Hepatocyte (in vitro differentiated cells): ENCODE results near the gene MED13L. TPM values are rescaled to one million over a fixed set of nuclear protein-coding genes. Genes with fewer than 3 reads are reported as not detected.

Experiments used
- DNase-seq: peaks from one replicate; pipeline ENCODE4 v3.0.0-alpha.2; 2016; ENCODE audit warnings: low spot score
- H2AFZ ChIP-seq: fragments of 200-600 bp; sonication (generic); 2 replicates; pipeline ENCODE4 v1.6.0; 2016; ENCODE audit warnings: antibody characterized with exemption, mild to moderate bottlenecking
- H3K27ac ChIP-seq: fragments of 200-600 bp; sonication (generic); 2 replicates; pipeline ENCODE4 v1.5.1; 2016; ENCODE audit warnings: mild to moderate bottlenecking
- H3K27me3 ChIP-seq: fragments of 200-600 bp; sonication (generic); 2 replicates; pipeline ENCODE4 v1.6.1; 2016
- H3K36me3 ChIP-seq: fragments of 200-600 bp; sonication (generic); replicated peaks from 2 replicates; pipeline ENCODE4 v1.5.1; 2016; ENCODE audit warnings: low read depth; ENCODE audit not compliant: insufficient read depth
- H3K4me1 ChIP-seq: fragments of 200-600 bp; sonication (generic); 2 replicates; pipeline ENCODE4 v1.5.1; 2016; ENCODE audit warnings: mild to moderate bottlenecking, moderate library complexity; ENCODE audit not compliant: insufficient read depth
- H3K4me2 ChIP-seq: fragments of 200-600 bp; sonication (generic); 2 replicates; pipeline ENCODE4 v1.6.0; 2016
- H3K4me3 ChIP-seq: fragments of 200-600 bp; sonication (generic); 2 replicates; pipeline ENCODE4 v1.5.1; 2016; ENCODE audit warnings: mild to moderate bottlenecking
- H3K79me2 ChIP-seq: fragments of 200-600 bp; sonication (generic); 2 replicates; pipeline ENCODE4 v1.6.0; 2017; ENCODE audit warnings: mild to moderate bottlenecking
- H3K9me2 ChIP-seq: fragments of 200-600 bp; sonication (generic); replicated peaks from 2 replicates; pipeline ENCODE4 v1.6.0; 2017; ENCODE audit warnings: mild to moderate bottlenecking; ENCODE audit not compliant: insufficient read depth
- H3K9me3 ChIP-seq: fragments of 200-600 bp; sonication (generic); 2 replicates; pipeline ENCODE4 v1.5.1; 2016; ENCODE audit warnings: low read depth, mild to moderate bottlenecking
- H4K20me1 ChIP-seq: fragments of 200-600 bp; sonication (generic); 2 replicates; pipeline ENCODE4 v1.6.0; 2016; ENCODE audit warnings: mild to moderate bottlenecking; ENCODE audit not compliant: insufficient read depth, poor library complexity, severe bottlenecking
- CTCF ChIP-seq: fragments of 200-600 bp; sonication (generic); IDR thresholded peaks from 2 replicates; pipeline ENCODE4 v1.5.1; 2016; ENCODE audit warnings: antibody characterized with exemption, mild to moderate bottlenecking; ENCODE audit not compliant: poor library complexity
- EZH2 ChIP-seq: fragments of 200-600 bp; sonication (generic); IDR thresholded peaks from 2 replicates; pipeline ENCODE4 v1.6.1; 2016; ENCODE audit warnings: antibody characterized with exemption, mild to moderate bottlenecking, borderline replicate concordance
- EZH2phosphoT487 ChIP-seq: fragments of 200-600 bp; sonication (generic); IDR thresholded peaks from one replicate; pipeline ENCODE4 v1.6.1; 2018; ENCODE audit warnings: antibody characterized with exemption, mild to moderate bottlenecking, low read depth, moderate library complexity; ENCODE audit not compliant: unreplicated experiment, severe bottlenecking
- WGBS: methylation state at CpG from one replicate; pipeline ENCODE4 v1.1.6; 2016; ENCODE audit warnings: low lambda C conversion rate; ENCODE audit errors: missing lambda C conversion rate; 5-methylcytosine and 5-hydroxymethylcytosine counted together
- polyA plus RNA-seq: library from polyadenylated mRNA; unstranded; fragments of >200 nt; fragmentation: Nextera tagmentation; extraction: Ambion mirVana; gene quantifications from 2 replicates; pipeline ENCODE4 v1.2.1, GENCODE V29; 2016
- total RNA-seq: library from RNA; depleted of rRNA; stranded (reverse); fragments of >200 nt; gene quantifications from 2 replicates; pipeline ENCODE4 v1.2.3, GENCODE V29; 2014

MED13L gene
- total and polyA plus RNA-seq, 2 experiments from 2014 or later, result 23.7 to 135 TPM

DNA sequence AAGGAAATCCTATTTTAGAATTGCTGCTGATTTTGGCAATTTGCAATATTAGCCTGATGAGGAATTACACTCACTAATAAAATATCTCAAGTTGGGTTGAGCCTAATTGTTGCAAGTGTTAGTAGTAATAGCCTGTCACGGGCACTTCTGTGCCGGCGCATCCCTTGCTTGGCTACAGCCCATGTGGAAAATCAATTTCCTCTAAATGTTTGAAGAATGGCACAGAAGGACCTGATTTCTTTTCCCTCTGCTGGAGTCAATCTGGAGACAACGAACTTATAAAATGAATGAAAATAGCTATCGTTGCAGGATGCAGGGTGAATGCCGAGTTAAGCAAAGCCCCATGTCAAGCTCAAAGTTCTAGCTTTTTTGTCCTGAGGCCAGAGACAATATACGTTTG, 31.2 kb upstream of the MED13L start:
- Histone ChIP-seq H3K9me2 (no peaks in the 10 kb centered on the region), H3K4me2 (no peak overlapping the region), H2AFZ (no peak overlapping the region), H3K79me2 (no peaks in the 10 kb centered on the region), H3K36me3 (no peaks in the 10 kb centered on the region), H3K4me1 (no peaks in the 10 kb centered on the region), H3K27me3 (no peaks in the 10 kb centered on the region), H3K4me3 (no peak overlapping the region), H3K9me3 (peaks cover 7% of the 10 kb centered on the region), H4K20me1 (no peaks in the 10 kb centered on the region), H3K27ac (no peak overlapping the region)
- WGBS, result 93% methylated on average over 7 of the region's 7 CpGs
- no peak for DNase-seq
- TF ChIP-seq EZH2 (no peak), EZH2phosphoT487 (no peak), CTCF (no peak)

GRCh38 chr12:116306968-116307367, 29.5 kb upstream of the MED13L start:
- Histone ChIP-seq H3K9me3 (peaks cover 7% of the 10 kb centered on the region), H3K4me1 (no peaks in the 10 kb centered on the region), H3K36me3 (no peaks in the 10 kb centered on the region), H3K9me2 (no peaks in the 10 kb centered on the region), H3K27me3 (no peaks in the 10 kb centered on the region), H3K79me2 (no peaks in the 10 kb centered on the region), H3K4me2 (no peak overlapping the region), H3K4me3 (no peak overlapping the region), H3K27ac (no peak overlapping the region), H4K20me1 (no peaks in the 10 kb centered on the region), H2AFZ (no peak overlapping the region)
- no peak for DNase-seq
- 94% methylated on average over 3 of the region's 3 CpGs for WGBS
- TF ChIP-seq EZH2 (no peak), CTCF (no peak), EZH2phosphoT487 (no peak)

DNA sequence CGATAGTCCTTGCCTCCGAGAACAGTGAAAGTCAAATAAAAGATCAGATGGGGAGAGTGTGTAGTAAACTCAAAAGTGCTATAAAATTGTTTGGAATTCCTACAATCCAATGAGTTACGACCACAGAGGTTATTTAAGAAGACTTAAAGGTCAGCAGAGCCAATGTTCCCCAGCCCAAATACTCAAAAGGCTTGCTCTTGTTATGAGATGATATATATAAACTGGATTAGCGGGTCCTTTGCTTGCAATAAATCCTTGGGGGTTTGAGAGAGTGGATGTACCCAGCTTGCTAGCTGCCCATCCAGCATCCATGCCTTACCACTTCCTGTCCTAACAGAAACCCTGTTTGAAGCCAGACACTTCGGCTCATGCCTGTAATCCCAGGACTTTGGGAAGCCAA, 29.0 kb upstream of the MED13L start:
- Histone ChIP-seq H3K4me1 (no peaks in the 10 kb centered on the region), H2AFZ (no peak overlapping the region), H3K79me2 (no peaks in the 10 kb centered on the region), H3K9me3 (peaks cover 7% of the 10 kb centered on the region), H3K9me2 (no peaks in the 10 kb centered on the region), H3K4me3 (no peak overlapping the region), H3K27ac (no peak overlapping the region), H3K27me3 (no peaks in the 10 kb centered on the region), H4K20me1 (no peaks in the 10 kb centered on the region), H3K4me2 (no peak overlapping the region), H3K36me3 (no peaks in the 10 kb centered on the region)
- DNase-seq, result no peak
- no peak for TF ChIP-seq CTCF
- TF ChIP-seq EZH2phosphoT487, result no peak
- no peak for TF ChIP-seq EZH2
- WGBS, result 49% methylated on average over 5 of the region's 5 CpGs

- TF ChIP-seq EZH2, result no peak
- no peak for TF ChIP-seq EZH2phosphoT487
- TF ChIP-seq CTCF, result no peak
- Histone ChIP-seq H3K4me1 (peaks cover 5% of the 10 kb centered on the region), H3K4me3 (no peak overlapping the region), H3K9me3 (no peaks in the 10 kb centered on the region), H3K27ac (no peak overlapping the region), H2AFZ (no peak overlapping the region), H3K27me3 (no peaks in the 10 kb centered on the region), H3K79me2 (no peaks in the 10 kb centered on the region), H3K9me2 (no peaks in the 10 kb centered on the region), H4K20me1 (no peaks in the 10 kb centered on the region), H3K4me2 (no peak overlapping the region), H3K36me3 (no peaks in the 10 kb centered on the region)
- no peak for DNase-seq
- 99% methylated on average over 4 of the region's 4 CpGs for WGBS
Observed at GRCh38 chr12:116304621-116305020, 27.1 kb upstream of the MED13L start.
